ENCODE measurements around the gene THAP9.
"Not testable (repeated sequence)": the region's sequence is repeated elsewhere in the genome, so short reads cannot be mapped to it uniquely, and the experiment has no call there.

The THAP9 gene

GRCh38 chr4:82900411-82901182 lies at the start of gene THAP9:
Gene THAP9, plus strand, starts transcription at chr4:82900735. Its CDS starts 68 bp downstream, at chr4:82900803.
- DNase-seq (ENCODE audit: low spot score), result peak; percentile 97

DNA sequence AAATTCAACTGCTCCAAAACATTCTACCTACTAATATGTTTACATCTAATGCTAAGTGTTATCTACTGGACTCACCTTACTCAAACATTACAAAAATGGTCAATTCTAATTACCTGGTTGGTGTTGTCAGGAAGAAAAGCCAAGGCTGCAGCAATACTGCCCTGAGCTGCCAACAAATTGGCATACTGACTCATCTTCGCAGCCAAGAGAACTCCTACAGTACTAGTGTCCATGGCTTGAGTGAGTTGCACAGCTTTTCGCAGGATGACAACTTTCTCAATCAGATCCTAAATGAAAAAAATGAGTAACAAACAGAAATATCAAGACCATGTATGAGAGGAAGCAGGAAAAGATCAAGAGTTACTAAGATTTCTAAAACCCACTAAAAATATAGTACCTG lies 49.2 kb upstream of the THAP9 start:
- no peak for DNase-seq (ENCODE audit: low spot score)

DNA sequence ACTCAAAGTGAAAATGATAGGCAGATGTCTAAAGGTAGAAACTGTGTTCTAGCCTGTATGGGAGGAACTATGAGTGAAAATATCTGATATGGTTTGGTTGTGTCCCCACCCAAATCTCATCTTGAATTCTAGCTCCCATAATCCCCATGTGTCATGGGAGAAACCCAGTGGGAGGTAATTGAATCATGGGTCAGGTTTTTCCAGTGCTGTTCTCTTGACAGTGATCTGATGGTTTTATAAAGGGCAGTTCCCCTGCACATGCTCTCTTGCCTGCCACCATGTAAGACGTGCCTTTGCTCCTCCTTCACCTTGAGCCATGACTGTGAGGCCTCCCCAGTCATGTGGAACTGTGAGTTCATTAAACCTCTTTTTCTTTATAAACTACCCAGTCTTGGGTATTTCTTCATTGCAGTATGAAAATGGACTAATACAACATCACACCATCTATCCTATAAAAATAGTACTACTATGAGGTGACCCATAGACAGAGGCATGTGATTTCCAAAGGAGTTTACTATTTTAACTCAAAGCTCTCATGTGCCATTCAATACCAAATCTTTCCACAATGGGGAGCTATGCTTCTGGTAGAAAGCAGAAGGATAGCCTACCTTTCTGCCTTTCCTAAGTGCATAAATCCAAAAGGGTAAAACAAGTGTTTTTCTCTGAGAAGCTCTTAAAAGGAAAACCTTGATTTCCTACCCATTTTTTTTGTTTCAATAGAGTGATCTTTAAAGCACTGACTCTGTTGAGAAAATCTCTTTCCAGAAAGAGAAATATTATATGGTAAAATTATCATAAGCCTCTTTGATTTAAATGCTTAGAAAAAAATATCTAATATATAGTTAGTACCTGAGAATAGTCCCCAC lies 48.4 kb upstream of the THAP9 start:
- DNase-seq (ENCODE audit: low spot score), result peak; percentile 25

- no peak for DNase-seq (ENCODE audit: low spot score)
Measured at GRCh38 chr4:82852751-82853285, 47.7 kb upstream of the THAP9 start.

DNA sequence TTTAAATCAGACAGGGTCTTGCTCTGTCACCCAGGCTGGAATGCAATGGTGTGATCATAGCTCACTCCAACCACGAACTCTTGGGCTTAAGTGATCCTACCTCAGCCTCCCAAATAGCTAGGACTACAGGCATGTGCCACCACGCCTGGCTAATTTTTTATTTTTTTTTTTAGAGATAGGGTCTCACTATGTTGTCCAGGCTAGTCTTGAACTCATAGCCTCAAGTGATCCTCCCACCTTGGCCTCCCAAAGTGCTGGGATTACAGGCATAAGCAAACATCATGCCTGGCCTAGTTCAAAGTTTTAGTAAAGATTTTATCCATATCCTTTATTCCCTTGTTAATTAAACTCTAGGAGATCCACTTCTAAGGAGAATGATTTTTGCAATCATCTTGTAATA lies 40.0 kb upstream of the THAP9 start:
- DNase-seq (ENCODE audit: low spot score), result not testable (repeated sequence)

- DNase-seq (ENCODE audit: low spot score), result no peak
Measured at GRCh38 chr4:82861529-82861928, 39.0 kb upstream of the THAP9 start.

DNA sequence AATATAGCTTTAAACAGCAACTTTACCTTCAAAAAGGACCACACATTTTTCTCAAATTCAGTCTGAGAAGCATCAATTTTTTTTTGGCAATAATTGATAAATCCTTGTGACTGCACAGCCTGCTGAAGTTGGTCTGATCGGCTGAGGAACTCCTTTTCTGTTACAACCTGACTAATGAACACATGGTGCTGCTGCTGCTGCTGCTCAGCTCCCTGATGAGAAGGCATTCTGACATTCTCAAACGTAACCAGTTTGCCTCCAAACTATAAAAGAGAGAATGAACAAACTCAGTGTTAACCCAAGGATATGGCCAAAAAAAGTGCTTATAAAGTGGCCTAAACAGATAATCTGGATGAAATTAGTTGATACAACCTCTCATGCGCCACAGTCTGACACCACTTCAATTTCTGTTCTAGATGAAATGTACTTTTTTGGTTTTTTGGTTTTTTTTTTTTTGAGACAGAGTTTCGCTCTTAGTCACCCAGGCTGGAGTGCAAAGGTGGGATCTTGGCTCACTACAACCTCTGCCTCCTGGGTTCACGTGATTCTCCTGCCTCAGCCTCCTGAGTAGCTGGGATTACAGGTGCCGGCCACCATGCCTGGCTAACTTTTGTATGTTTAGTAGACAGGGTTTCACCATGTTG lies 36.1 kb upstream of the THAP9 start:
- no peak for DNase-seq (ENCODE audit: low spot score)

- DNase-seq (ENCODE audit: low spot score), result peak; percentile 73
Measured at GRCh38 chr4:82865592-82865991, 34.9 kb upstream of the THAP9 start.

DNA sequence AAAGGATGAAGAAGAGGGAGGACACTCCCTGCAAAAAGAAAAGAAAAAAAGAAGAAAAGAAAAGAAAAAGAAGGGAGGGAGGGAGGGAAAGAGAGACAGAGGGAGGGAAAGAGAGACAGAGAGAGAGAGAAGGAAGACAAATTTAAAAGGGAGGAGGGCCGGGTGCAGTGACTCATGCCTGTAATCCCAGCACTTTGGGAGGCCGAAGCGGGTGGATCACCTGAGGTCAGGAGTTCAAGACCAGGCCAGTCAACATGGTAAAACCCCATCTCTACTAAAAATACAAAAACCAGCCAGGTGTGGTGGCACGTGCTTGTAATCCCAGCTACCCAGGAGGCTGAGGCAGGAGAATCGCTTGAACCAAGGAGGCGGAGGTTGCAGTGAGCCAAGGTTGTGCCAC lies 34.5 kb upstream of the THAP9 start:
- not testable (repeated sequence) for DNase-seq (ENCODE audit: low spot score)

GRCh38 chr4:82866706-82867385 lies 33.7 kb upstream of the THAP9 start:
- DNase-seq (ENCODE audit: low spot score), result no peak

- no peak for DNase-seq (ENCODE audit: low spot score)
Measured at GRCh38 chr4:82868572-82868971, 32.0 kb upstream of the THAP9 start.

GRCh38 chr4:82885410-82885809 lies 15.1 kb upstream of the THAP9 start:
- no peak for DNase-seq (ENCODE audit: low spot score)

GRCh38 chr4:82886147-82886942 lies 14.2 kb upstream of the THAP9 start:
- no peak for DNase-seq (ENCODE audit: low spot score)

DNA sequence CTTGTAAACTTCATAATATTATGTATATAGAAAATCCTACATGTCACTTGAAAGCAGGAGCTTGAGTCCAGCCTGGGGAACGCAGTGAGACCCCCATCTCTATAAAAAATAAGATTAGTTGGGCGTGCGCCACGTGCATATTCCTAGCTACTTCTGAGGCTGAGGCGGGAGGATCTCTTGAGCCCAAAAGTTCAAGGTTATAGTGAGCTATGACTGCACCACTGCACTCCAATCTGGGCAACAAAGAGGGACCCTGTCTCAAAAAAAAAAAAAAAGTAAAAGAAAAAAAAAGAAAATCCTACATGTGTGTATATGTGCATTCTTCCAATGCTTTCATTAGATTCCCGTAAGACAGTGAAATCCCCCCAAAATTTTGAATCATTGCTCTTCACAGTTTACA lies 11.2 kb upstream of the THAP9 start:
- no peak for DNase-seq (ENCODE audit: low spot score)

- DNase-seq (ENCODE audit: low spot score), result no peak
Measured at GRCh38 chr4:82890528-82890900, 10.0 kb upstream of the THAP9 start.

GRCh38 chr4:82890901-82891706 lies 9.4 kb upstream of the THAP9 start, which contains the start of gene SEC31A:
Gene SEC31A, minus strand, starts transcription at chr4:82891153. Its CDS starts 9,217 bp downstream, at chr4:82881936.
- peak; percentile 93 for DNase-seq (ENCODE audit: low spot score)

DNA sequence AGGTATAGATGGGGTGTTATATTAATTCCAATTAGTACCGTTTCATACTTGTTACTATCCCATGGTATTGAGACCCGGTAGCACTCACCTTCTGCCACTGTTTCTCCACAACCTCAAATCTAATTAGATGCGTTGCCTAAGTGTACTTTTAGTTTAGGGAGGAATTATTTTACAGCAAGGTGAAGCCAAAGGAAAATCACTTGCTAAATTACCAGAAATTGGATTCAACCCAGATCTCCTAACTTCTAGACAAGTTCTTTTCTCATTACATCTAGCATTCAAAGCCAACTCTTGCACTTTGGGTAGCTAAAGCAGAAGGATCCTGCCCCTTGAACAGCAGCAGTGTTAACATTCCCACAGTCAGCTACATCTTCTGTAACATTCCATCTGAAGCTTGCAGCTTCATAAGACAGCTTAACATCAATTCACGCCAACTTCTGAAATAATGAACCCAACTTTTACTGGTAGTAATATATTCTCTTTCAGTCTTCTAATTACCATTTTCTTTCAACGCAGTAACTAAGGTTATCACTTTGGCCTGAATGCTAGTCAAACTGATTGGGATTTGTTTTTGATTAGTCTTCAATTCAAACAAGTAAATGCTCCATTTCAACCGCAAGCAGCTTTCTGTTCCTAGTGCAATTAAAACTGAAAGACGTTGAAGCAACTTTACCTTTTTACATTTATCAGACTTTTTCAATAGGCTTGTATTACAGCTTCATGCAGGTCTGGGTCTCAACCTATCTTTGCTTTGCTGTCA lies 8.6 kb upstream of the THAP9 start:
- DNase-seq (ENCODE audit: low spot score), result no peak

- no peak for DNase-seq (ENCODE audit: low spot score)
Measured at GRCh38 chr4:82892467-82892802, 8.1 kb upstream of the THAP9 start.

DNA sequence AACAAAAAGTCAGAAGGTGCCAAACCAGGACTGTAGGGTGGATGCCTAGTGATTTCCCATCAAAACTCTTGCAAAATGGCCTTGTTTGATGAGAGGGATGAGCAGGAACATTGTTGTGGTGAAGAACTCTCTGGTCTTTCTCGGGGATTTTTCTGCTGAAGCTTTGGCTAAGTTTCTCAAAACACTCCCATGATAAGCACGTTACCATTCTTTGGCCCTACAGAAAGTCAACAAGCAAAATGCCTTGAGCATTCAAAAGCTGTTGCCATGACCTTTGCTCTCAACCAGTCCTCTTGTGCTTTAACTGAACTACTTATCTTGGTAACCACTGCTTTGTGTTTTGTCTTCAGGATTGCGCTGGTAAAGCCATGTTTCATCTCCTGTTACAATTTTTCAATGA lies 6.6 kb upstream of the THAP9 start:
- DNase-seq (ENCODE audit: low spot score), result no peak
